Naive thymus-derived CD4-positive, alpha-beta T cell (primary cell): Measurements from ENCODE around the gene VAV2. TPM values are rescaled to one million over a fixed set of nuclear protein-coding genes. Genes with fewer than 3 reads are reported as not detected.

Experiments used
- ATAC-seq: fragments of 150-1000 bp; cut with Tn5 transposase; 2 replicates; pipeline ENCODE4 v1.10.0; 2021; ENCODE audit warnings: mild to moderate bottlenecking, moderate library complexity
- CTCF ChIA-PET: fragments of 350-600 bp; sonication (Branson Sonifier 250); formaldehyde crosslinking; loops from one replicate; lab custom pipeline; 2021; ENCODE audit warnings: antibody characterized with exemption; lab: Charles Lee
- POLR2A ChIA-PET: fragments of 350-600 bp; sonication (Branson Sonifier 250); formaldehyde crosslinking; loops from one replicate; lab custom pipeline; 2021; ENCODE audit warnings: antibody characterized with exemption, inconsistent platforms; lab: Charles Lee
- DNase-seq, 9 donors: peaks; one replicate each; pipeline versions ENCODE4 v3.0.0 to v3.0.0-alpha.2; 2020 to 2022; ENCODE audit warnings: mixed read lengths in 1 of 9
- H3K27ac ChIP-seq: one replicate; pipeline ENCODE4 v1.7.0; 2013; ENCODE audit warnings: mild to moderate bottlenecking, low read depth, low read length, moderate library complexity
- H3K27me3 ChIP-seq, 2 donors: one replicate each; pipeline ENCODE4 v1.7.0; 2013; ENCODE audit warnings: low read length in 2 of 2, mild to moderate bottlenecking in 2 of 2, moderate library complexity in 2 of 2; ENCODE audit not compliant: control insufficient read depth in 2 of 2, insufficient read depth in 2 of 2
- H3K36me3 ChIP-seq, 3 experiments: 1 replicate in 2 of 3; 2 replicates in 1 of 3; pipeline ENCODE4 v1.7.0; 2013; ENCODE audit warnings: low read length in 3 of 3, mild to moderate bottlenecking in 3 of 3, moderate library complexity in 1 of 3; ENCODE audit not compliant: insufficient read depth in 3 of 3, control insufficient read depth in 2 of 3
- H3K4me1 ChIP-seq, 2 donors: one replicate each; pipeline ENCODE4 v1.7.0; 2013; ENCODE audit warnings: low read length in 2 of 2, mild to moderate bottlenecking in 2 of 2, moderate library complexity in 1 of 2; ENCODE audit not compliant: control insufficient read depth in 2 of 2, insufficient read depth in 2 of 2
- H3K4me3 ChIP-seq: 2 replicates; pipeline ENCODE4 v1.7.0; 2013; ENCODE audit warnings: mild to moderate bottlenecking, low read length
- H3K9me3 ChIP-seq, 3 experiments: 1 replicate in 2 of 3; 2 replicates in 1 of 3; pipeline ENCODE4 v1.7.0; 2013; ENCODE audit warnings: low read length in 3 of 3; ENCODE audit not compliant: control insufficient read depth in 2 of 3
- H3K27ac Mint-ChIP-seq, 9 donors: one replicate each; pipeline ENCODE4 v1.8.0; 2020 to 2022; ENCODE audit warnings: mixed read lengths in 9 of 9, mild to moderate bottlenecking in 8 of 9, moderate library complexity in 5 of 9, inconsistent platforms in 2 of 9
- H3K27me3 Mint-ChIP-seq, 5 donors: one replicate each; pipeline ENCODE4 v1.8.0; 2021 to 2022; ENCODE audit warnings: mixed read lengths in 5 of 5, mild to moderate bottlenecking in 1 of 5
- H3K36me3 Mint-ChIP-seq, 5 donors: one replicate each; pipeline ENCODE4 v1.8.0; 2020 to 2022; ENCODE audit warnings: mixed read lengths in 5 of 5, mild to moderate bottlenecking in 3 of 5, inconsistent platforms in 1 of 5
- H3K4me1 Mint-ChIP-seq, 7 donors: one replicate each; pipeline ENCODE4 v1.8.0; 2020 to 2022; ENCODE audit warnings: mixed read lengths in 7 of 7, mild to moderate bottlenecking in 3 of 7, inconsistent platforms in 1 of 7
- H3K4me3 Mint-ChIP-seq, 10 donors: one replicate each; pipeline ENCODE4 v1.8.0; 2020 to 2022; ENCODE audit warnings: mild to moderate bottlenecking in 10 of 10, mixed read lengths in 10 of 10, moderate library complexity in 6 of 10, inconsistent platforms in 2 of 10
- H3K9me3 Mint-ChIP-seq, 11 donors: one replicate each; pipeline ENCODE4 v1.8.0; 2020 to 2022; ENCODE audit warnings: mixed read lengths in 11 of 11, mild to moderate bottlenecking in 4 of 11, inconsistent platforms in 1 of 11, moderate library complexity in 1 of 11
- intact Hi-C, 2 donors: fragments of 100-400 bp; cut with micrococcal nuclease; formaldehyde crosslinking; loops; one replicate each; pipeline ENCODE4 v1.15.1; 2023
- polyA plus RNA-seq, 2 donors: library from polyadenylated mRNA; unstranded; fragments of 300-500 nt; fragmentation: Illumina TruSeq; gene quantifications; one replicate each; pipeline ENCODE4 v1.2.3, GENCODE V29; 2021
- total RNA-seq, 6 experiments: library from RNA in 5 of 6; stranded (reverse) in 5 of 6; gene quantifications; 1 replicate in 5 of 6; 2 replicates in 1 of 6; pipeline ENCODE4 v1.2.3 and lab custom pipeline; 2021 to 2026

VAV2 gene
- total and polyA plus RNA-seq, 7 experiments from 2014 or later = 0.18 to 14.4 (median 1.9) TPM

DNA sequence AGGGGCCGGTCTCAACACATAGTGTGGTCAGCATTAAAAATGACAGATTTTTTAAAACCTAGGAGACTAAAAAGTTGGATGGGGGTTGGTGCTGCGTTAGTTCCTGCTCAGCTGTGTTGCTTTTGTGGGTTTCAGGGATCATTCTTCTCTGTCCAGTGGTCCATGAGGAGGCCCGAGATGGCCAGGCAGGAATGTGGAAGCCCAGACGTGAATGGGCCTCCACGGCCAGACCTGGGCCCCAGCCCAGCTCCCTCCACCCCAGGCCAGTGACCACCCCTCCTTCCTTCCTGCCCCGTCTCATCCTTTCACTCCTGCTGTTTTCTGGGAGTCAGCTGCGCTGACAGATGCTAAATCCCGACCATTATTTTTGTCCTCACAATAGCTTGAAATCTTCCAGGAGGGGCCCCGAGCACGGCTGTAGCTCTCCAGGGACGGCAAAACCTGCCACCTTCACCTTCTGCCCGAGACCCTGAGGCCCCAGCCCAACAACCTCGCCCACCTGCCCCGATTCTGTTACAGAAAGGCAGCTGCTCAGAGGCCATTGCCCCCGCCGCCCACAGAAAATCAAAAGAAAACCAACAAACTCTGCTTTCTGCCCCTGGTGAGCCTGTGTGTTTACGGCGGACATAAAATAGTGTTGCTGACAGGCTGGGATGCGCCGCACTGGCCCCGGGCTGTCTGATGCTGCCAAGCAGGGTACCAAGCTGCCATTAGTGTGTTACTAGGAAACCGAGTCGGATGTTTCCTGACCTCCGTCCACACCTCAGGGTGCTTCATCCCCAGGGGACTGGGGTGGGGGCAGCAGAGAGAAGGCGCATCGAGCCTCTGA is 170.3 kb downstream of the VAV2 start:
- Mint-ChIP-seq H3K27ac (no peak overlapping the region), H3K36me3 (no peaks in the 10 kb centered on the region), H3K4me1 (peaks cover 0 to 2% (median 0%) of the 10 kb centered on the region in 7 donors), H3K4me3 (no peak overlapping the region), H3K9me3 (no peaks in the 10 kb centered on the region), H3K27me3 (no peaks in the 10 kb centered on the region)
- Histone ChIP-seq H3K4me3 (no peak overlapping the region), H3K9me3 (no peaks in the 10 kb centered on the region), H3K36me3 (no peaks in the 10 kb centered on the region), H3K4me1 (no peaks in the 10 kb centered on the region), H3K27me3 (no peaks in the 10 kb centered on the region), H3K27ac (no peak overlapping the region)
- no peak for DNase-seq
- ATAC-seq = peak; percentile 22
- POLR2A ChIA-PET = no interaction called here
- CTCF ChIA-PET = no interaction called here
- intact Hi-C loops = no loop called here

DNA sequence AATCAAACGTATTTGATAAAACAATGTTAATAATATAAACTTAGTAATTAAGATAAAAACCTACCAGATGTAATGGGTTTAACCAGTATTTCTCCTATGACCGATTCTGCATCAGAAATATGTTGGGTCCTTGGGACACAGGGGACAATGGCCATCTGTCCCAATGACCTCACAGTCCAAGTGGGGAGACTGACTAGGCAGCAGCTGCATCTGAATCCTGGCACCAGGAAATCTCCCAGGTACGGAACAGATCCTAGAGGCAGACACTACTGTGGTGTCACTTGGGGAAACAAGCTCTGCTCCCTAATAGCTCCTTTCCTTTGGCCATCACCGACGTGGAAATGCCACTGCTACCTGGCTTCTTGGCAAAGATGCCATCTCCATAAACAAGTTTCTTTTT is 172.2 kb downstream of the VAV2 start:
- peaks cover 0 to 3% (median 0%) of the 10 kb centered on the region in 7 donors for H3K4me1 Mint-ChIP-seq
- no peak overlapping the region for H3K27ac Mint-ChIP-seq
- Histone ChIP-seq H3K4me3 (no peak overlapping the region), H3K4me1 (no peaks in the 10 kb centered on the region), H3K27ac (no peak overlapping the region), H3K9me3 (no peaks in the 10 kb centered on the region), H3K36me3 (no peaks in the 10 kb centered on the region), H3K27me3 (no peaks in the 10 kb centered on the region)
- no peak for ATAC-seq
- no peaks in the 10 kb centered on the region for H3K9me3 Mint-ChIP-seq
- no peak for DNase-seq
- ChIA-PET CTCF (interaction anchor here (0.7 kb wide), 1 partner anchor 676 kb away, joined by 3 read pairs; no protein-coding TSS in a partner anchor), POLR2A (no interaction called here)
- no peaks in the 10 kb centered on the region for H3K36me3 Mint-ChIP-seq
- intact Hi-C loops = no loop called here
- H3K4me3 Mint-ChIP-seq = no peak overlapping the region
- no peaks in the 10 kb centered on the region for H3K27me3 Mint-ChIP-seq

DNA sequence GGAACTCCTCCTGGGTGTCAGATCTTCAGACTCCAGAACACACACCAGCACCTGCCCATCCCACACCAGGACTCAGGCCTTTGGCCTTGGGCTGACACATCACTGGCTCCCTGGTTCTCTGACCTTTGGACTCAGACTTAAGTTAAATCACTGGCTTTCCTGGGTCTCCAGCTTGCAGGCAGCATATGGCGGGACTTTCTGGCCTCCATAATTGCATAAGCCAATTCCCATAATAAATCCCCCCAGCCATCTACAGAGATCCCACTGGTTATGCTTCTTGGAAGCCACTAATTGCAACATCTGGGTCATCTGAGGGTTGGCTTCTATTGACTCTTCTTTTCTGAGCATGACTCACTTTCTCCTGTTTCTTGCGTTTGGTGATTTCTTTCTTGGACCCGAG is 173.7 kb downstream of the VAV2 start:
- Mint-ChIP-seq H3K27me3 (no peaks in the 10 kb centered on the region), H3K27ac (no peak overlapping the region), H3K9me3 (no peaks in the 10 kb centered on the region), H3K4me3 (no peak overlapping the region), H3K36me3 (no peaks in the 10 kb centered on the region), H3K4me1 (peaks cover 0 to 3% (median 0%) of the 10 kb centered on the region in 7 donors)
- intact Hi-C loops = no loop called here
- CTCF ChIA-PET = no interaction called here
- Histone ChIP-seq H3K9me3 (no peaks in the 10 kb centered on the region), H3K27me3 (no peaks in the 10 kb centered on the region), H3K4me1 (no peaks in the 10 kb centered on the region), H3K36me3 (no peaks in the 10 kb centered on the region), H3K27ac (no peak overlapping the region), H3K4me3 (no peak overlapping the region)
- POLR2A ChIA-PET = no interaction called here
- DNase-seq (no peak), ATAC-seq (no peak)

DNA sequence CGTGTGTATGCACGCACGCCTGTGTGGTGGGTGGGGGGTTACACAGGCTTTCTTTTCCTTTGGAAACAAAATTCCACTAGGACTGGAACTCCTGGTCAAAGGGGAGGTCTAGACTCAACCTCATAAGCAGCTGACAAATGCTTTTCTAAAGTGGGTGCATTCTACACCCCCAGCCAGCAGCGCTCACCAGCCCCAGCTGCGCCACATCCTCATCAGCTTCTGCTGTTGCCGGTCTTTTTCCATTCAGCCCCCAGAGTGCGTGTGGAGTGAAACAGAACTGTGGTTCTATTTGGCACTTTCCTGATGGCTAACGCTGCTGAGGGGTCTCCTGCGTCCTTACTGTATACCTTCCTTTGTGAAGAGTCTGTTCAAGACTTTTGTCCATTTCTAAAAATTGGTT is 176.3 kb downstream of the VAV2 start:
- Mint-ChIP-seq H3K36me3 (no peaks in the 10 kb centered on the region), H3K27ac (no peak overlapping the region), H3K27me3 (no peaks in the 10 kb centered on the region), H3K9me3 (no peaks in the 10 kb centered on the region), H3K4me1 (peaks cover 0 to 2% (median 0%) of the 10 kb centered on the region in 7 donors), H3K4me3 (no peak overlapping the region)
- Histone ChIP-seq H3K36me3 (no peaks in the 10 kb centered on the region), H3K27me3 (no peaks in the 10 kb centered on the region), H3K27ac (no peak overlapping the region), H3K4me1 (no peaks in the 10 kb centered on the region), H3K9me3 (no peaks in the 10 kb centered on the region), H3K4me3 (no peak overlapping the region)
- ATAC-seq = no peak
- intact Hi-C loops = no loop called here
- no peak for DNase-seq
- POLR2A ChIA-PET = no interaction called here
- CTCF ChIA-PET = no interaction called here

DNA sequence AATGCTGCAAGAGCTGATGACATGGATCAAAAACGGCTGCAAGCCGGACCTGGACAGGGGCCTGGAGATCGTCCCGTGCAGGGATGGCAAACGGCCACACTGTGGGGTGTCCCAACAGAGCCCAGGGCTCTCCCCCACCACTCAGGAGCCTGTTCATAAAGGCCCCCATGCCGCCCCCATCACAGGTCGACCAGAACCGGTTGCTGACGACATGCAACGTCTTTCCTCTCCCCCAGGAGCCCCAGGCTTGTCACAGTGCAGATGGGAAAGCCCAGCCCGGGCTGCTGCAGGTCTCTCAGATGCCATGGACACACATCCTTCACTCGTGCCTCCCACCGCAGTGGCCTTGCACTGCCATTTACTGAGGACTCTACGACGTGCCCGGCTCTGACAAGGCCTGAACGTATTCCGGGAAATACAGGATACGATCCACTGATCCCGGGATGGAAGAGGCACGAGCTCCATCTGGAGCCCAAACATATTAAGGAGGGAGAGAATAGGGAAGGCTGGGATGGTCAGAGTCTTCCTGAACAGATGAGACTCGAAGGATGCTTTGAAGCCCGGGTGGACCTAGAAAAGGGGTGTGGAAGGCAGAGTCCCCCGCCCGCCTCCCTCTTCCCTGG is 177.4 kb downstream of the VAV2 start:
- Histone ChIP-seq H3K27ac (no peak overlapping the region), H3K4me3 (no peak overlapping the region), H3K36me3 (no peaks in the 10 kb centered on the region), H3K4me1 (no peaks in the 10 kb centered on the region), H3K27me3 (no peaks in the 10 kb centered on the region), H3K9me3 (no peaks in the 10 kb centered on the region)
- Mint-ChIP-seq H3K27ac (no peak overlapping the region), H3K4me1 (peaks cover 0 to 2% (median 0%) of the 10 kb centered on the region in 7 donors), H3K27me3 (no peaks in the 10 kb centered on the region), H3K36me3 (no peaks in the 10 kb centered on the region), H3K9me3 (no peaks in the 10 kb centered on the region), H3K4me3 (no peak overlapping the region)
- CTCF ChIA-PET = no interaction called here
- ATAC-seq (no peak), DNase-seq (no peak)
- intact Hi-C loops = no loop called here
- POLR2A ChIA-PET = no interaction called here

DNA sequence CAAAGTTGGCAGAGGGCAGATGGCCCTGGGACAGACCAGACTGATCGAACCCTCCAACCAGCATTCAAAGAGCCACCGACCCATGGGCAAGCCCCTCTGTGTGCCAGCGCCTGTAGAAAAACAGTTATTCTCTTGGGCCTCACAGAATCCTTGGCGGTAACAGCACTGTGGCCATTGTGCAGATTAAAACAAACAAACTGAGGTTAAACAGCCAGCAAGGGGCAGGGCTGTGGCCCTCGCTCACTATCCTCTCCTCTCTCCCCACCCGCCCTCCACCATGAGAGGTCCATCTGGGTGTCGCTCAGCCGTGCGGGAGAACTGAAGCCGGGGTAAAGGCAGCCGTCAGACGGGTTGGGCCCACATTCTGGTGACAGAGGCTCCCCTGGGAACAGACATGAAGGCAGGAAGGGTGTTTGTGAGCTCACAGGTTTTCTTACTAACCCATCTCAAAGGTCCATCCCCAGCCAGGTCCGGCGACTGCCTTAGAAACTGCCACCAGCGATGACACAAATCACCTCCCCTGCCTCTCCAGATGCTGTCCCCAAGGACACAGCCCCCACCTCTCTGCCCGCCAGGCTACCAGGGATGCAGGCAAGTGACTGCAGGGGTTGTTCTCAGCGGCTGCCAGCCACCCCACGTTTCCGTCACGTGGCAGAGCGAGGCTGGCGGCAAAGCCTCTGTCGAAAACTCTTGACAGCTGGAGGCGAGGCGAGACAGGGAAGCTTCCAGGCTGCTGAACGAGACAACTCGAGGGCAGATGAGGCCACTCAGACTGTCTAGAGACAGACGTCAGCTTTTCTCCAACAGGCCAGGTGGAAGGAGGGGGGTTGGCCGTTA is 178.2 kb downstream of the VAV2 start:
- H3K27ac Mint-ChIP-seq = no peak overlapping the region
- peaks cover 0 to 2% (median 0%) of the 10 kb centered on the region in 7 donors for H3K4me1 Mint-ChIP-seq
- H3K4me3 Mint-ChIP-seq = no peak overlapping the region
- Histone ChIP-seq H3K4me3 (no peak overlapping the region), H3K27ac (no peak overlapping the region), H3K36me3 (no peaks in the 10 kb centered on the region), H3K27me3 (no peaks in the 10 kb centered on the region), H3K4me1 (no peaks in the 10 kb centered on the region), H3K9me3 (no peaks in the 10 kb centered on the region)
- no peaks in the 10 kb centered on the region for H3K36me3 Mint-ChIP-seq
- DNase-seq (no peak), ATAC-seq (no peak)
- CTCF ChIA-PET = no interaction called here
- POLR2A ChIA-PET = no interaction called here
- H3K27me3 Mint-ChIP-seq = no peaks in the 10 kb centered on the region
- intact Hi-C loops = no loop called here
- no peaks in the 10 kb centered on the region for H3K9me3 Mint-ChIP-seq
